C4-2B (cell line): ENCODE data around the gene RALGPS2.

ENCODE experiments used
- H3K27ac ChIP-seq: fragments of 450-650 bp; 2 replicates; pipeline ENCODE4 v1.5.1; 2017
- ZFX ChIP-seq: fragments of 450-650 bp; IDR thresholded peaks from 2 replicates; pipeline ENCODE4 v1.6.1; 2017
- TF ChIP-seq, protein P1 (sequence below): fragments of 450-650 bp; conservative IDR thresholded peaks from 2 replicates; pipeline ENCODE4 v1.5.1; 2017; ENCODE audit warnings: mild to moderate bottlenecking

Gene RALGPS2

DNA sequence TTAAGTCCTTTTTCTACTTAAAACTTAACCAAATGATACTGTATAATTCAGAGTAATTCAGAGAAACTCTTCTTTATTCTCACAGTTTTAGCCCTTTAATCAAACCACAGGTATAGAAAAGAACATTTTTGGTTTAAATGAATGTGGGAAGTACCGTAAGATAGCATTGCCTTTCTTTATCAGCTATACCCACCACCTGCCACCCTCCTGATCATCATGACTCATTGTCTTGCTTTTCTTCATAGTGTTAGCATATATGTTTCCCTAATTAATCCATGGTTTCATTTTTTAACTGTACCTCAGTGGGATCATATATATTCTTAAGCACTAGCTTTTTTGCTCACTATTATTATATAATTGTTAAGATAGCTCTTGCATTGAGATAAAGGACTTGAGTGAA lies 173.4 kb downstream of the RALGPS2 start:
- no peak for TF ChIP-seq ZFX
- TF ChIP-seq, protein P1, sequence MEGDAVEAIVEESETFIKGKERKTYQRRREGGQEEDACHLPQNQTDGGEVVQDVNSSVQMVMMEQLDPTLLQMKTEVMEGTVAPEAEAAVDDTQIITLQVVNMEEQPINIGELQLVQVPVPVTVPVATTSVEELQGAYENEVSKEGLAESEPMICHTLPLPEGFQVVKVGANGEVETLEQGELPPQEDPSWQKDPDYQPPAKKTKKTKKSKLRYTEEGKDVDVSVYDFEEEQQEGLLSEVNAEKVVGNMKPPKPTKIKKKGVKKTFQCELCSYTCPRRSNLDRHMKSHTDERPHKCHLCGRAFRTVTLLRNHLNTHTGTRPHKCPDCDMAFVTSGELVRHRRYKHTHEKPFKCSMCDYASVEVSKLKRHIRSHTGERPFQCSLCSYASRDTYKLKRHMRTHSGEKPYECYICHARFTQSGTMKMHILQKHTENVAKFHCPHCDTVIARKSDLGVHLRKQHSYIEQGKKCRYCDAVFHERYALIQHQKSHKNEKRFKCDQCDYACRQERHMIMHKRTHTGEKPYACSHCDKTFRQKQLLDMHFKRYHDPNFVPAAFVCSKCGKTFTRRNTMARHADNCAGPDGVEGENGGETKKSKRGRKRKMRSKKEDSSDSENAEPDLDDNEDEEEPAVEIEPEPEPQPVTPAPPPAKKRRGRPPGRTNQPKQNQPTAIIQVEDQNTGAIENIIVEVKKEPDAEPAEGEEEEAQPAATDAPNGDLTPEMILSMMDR, result no peak

DNA sequence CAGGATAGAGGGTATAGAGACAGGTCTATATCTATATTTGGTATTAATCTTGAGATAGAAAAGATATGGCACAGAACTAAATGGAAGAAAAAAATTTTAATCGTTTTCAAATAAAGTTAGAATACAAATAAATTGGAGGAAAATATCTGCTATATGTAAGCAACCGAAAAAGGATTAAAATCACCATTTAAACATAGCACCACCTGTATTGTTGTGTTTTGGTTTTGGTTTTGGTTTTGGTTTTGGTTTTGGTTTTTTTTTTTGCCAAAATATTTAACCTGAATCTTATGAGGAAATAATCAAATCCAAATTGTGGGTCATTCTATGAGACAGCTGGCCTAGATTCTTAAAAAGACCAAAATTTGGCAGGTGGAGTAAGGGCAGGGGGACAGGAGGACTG lies 174.4 kb downstream of the RALGPS2 start:
- TF ChIP-seq, protein P1, result no peak
- no peak for TF ChIP-seq ZFX
- H3K27ac ChIP-seq, result no peak overlapping the region

More for the DNA sequence above, 173.4 kb downstream of the RALGPS2 start:
- H3K27ac ChIP-seq, result no peak overlapping the region

DNA sequence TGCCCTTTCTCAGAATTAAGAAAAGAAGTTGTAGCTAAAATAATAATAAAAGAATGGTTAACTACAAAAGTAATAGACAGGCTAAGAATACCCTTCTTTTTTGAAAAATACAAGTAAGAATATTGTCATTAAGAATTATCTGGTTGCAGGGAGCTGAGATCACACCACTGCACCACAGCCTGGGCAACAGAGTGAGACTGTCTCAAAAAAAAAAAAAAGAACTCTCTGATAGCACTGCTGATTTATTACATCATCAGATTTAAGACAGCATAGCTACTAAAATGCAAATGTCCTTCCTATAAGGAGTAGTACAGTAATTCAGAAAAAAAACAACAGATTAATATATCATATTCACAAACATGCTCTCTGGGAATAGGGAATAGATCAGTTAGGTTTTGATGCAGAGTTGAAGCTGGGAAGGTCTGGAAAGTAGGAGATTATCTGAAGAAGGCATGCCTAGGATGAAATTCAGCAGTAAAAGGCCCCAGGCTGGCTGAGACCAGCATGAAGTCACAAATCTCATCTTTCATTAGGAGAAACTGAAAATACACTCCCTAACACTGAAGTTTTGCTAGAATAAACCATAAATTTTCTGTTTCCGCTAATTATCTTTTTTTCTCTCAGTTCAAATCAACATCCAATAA lies 176.6 kb downstream of the RALGPS2 start:
- no peak for TF ChIP-seq ZFX
- TF ChIP-seq, protein P1, result no peak
- H3K27ac ChIP-seq, result no peak overlapping the region

DNA sequence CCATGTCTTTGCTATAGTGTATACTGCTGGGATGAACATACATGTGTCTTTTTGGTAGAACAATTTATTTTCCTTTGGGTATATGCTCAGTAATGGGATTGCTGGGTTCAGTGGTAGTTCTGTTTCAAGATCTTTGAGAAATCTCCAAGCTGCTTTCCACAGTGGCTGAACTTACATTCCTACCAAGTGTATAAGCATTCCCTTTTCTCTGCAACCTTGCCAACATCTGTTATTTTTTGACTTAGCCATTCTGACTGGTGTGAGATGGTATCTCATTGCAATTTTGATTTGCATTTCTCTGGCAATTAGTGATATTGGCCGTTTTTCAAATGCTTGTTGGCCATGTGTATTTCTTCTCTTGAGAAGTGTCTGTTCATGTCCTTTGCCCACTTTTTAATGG lies 183.3 kb downstream of the RALGPS2 start:
- TF ChIP-seq, protein P1, result no peak
- no peak for TF ChIP-seq ZFX
- H3K27ac ChIP-seq, result no peak overlapping the region

DNA sequence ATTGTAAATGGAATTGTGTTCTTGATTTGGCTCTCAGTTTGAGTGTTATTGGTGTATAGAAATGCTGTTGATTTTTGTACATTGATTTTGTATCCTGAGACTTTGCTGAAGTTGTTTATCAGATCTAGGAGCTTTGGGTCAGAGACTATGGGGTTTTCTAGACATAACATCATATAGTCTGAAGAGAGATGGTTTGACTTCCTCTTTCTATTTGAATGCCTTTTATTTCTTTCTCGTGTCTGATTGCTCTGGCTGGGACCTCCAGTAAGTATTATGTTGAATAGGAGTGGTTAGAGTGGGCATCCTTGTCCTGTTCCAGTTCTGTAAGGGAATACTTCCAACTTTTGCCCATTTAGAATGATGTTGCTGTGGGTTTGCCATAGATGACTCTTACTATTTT lies 185.0 kb downstream of the RALGPS2 start:
- TF ChIP-seq ZFX, result no peak
- TF ChIP-seq, protein P1, result no peak
- H3K27ac ChIP-seq, result no peak overlapping the region

DNA sequence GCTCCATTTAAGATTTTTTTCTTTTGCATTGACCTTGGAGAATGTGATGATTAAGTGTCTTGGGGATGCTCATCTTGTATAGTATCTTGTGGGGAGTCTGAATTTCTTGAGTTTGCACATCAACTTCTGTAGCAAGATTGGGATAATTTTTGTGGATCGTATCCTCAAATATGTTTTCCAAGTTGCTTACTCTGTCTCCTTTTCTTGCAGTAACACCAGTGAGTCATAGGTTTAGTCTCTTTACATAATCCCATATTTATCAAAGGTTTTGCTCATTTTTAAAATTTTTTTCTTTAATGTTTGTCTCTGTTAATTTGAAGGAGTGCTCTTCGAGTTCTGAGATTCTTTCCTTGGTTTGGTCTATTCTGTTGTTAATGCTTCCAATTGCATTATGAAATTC lies 187.6 kb downstream of the RALGPS2 start:
- no peak for TF ChIP-seq ZFX
- TF ChIP-seq, protein P1, result no peak
- H3K27ac ChIP-seq, result no peak overlapping the region

DNA sequence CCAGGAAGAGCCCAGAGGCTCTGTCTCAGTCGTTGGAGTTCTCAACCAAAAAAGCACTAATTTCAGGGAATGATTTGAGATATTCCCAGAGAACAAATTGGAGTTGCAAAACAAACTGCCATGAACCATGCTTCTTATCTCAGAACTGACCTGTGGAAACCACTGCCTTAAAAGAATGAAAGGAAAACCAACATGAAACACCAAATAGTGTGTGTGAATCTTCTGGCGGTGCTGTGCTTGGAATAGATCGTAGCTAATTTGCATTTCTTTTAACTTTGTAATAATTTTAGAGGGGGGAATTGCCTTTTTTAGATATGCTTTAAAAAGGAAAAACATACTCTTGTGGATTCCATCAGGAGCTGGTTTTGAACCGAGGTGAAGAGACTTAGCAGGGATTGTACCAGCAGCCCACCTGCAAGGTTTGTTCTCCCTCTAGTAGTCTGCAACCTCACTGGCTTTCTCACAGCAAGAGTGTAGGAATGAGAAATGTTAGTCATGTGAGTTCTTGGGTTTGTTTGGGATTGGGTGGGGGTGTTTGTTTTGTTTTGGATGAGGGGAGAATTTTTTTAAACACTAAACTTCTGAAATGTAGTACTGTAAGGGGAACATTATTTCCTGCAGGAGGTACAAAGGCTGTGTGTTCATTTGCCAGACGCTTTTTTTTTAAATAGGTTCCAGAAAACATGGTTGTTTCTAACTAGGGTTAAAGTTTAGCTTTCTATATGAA lies 191.6 kb downstream of the RALGPS2 start:
- no peak overlapping the region for H3K27ac ChIP-seq
- TF ChIP-seq, protein P1, result no peak
- TF ChIP-seq ZFX, result no peak
